Measurements from ENCODE around the gene ETFA. TPM values are rescaled to one million over a fixed set of nuclear protein-coding genes. Genes with fewer than 3 reads are reported as not detected.

The ETFA gene
- total and polyA plus RNA-seq, 2 experiments from 2014 or later = 175 to 185 TPM

- H3K79me2 ChIP-seq = no peaks in the 10 kb centered on the region
- no peaks in the 10 kb centered on the region for H3K9me3 ChIP-seq (ENCODE audit: low read depth)
- H3K9me2 ChIP-seq (replicated peaks; ENCODE audit: insufficient read depth) = no peaks in the 10 kb centered on the region
- TF ChIP-seq EZH2phosphoT487 (IDR thresholded peaks at IDR 0.05; ENCODE audit: low read depth, severe bottlenecking, unreplicated experiment) (no peak), EZH2 (IDR thresholded peaks at IDR 0.05; ENCODE audit: borderline replicate concordance) (no peak), CTCF (IDR thresholded peaks at IDR 0.05; ENCODE audit: poor library complexity) (no peak)
- H3K4me1 ChIP-seq (ENCODE audit: insufficient read depth) = peaks cover 7% of the 10 kb centered on the region
- whole genome bisulfite sequencing (ENCODE audit: low lambda C conversion rate, missing lambda C conversion rate) = 93% methylated on average over 6 of the region's 6 CpGs
- no peaks in the 10 kb centered on the region for H3K27me3 ChIP-seq
- H3K27ac ChIP-seq = no peak overlapping the region
- no peak for DNase-seq (ENCODE audit: low spot score)
- H3K4me2 ChIP-seq = no peak overlapping the region
- H4K20me1 ChIP-seq (ENCODE audit: insufficient read depth, poor library complexity, severe bottlenecking) = no peaks in the 10 kb centered on the region
- H3K4me3 ChIP-seq = no peak overlapping the region
- H2AFZ ChIP-seq = no peak overlapping the region
- no peaks in the 10 kb centered on the region for H3K36me3 ChIP-seq (replicated peaks; ENCODE audit: insufficient read depth, low read depth)
Measured at GRCh38 chr15:76201536-76202255, 109.6 kb downstream of the ETFA start.

GRCh38 chr15:76200641-76201105 lies 110.6 kb downstream of the ETFA start:
- no peak overlapping the region for H3K27ac ChIP-seq
- H3K4me1 ChIP-seq (ENCODE audit: insufficient read depth) = peaks cover 16% of the 10 kb centered on the region
- H3K4me3 ChIP-seq = no peak overlapping the region
- no peak overlapping the region for H3K4me2 ChIP-seq
- no peaks in the 10 kb centered on the region for H3K9me3 ChIP-seq (ENCODE audit: low read depth)
- no peaks in the 10 kb centered on the region for H3K9me2 ChIP-seq (replicated peaks; ENCODE audit: insufficient read depth)
- DNase-seq (ENCODE audit: low spot score) = no peak
- no peaks in the 10 kb centered on the region for H4K20me1 ChIP-seq (ENCODE audit: insufficient read depth, poor library complexity, severe bottlenecking)
- 46% methylated on average over 4 of the region's 5 CpGs for WGBS (ENCODE audit: low lambda C conversion rate, missing lambda C conversion rate)
- H3K27me3 ChIP-seq = no peaks in the 10 kb centered on the region
- TF ChIP-seq EZH2phosphoT487 (IDR thresholded peaks at IDR 0.05; ENCODE audit: low read depth, severe bottlenecking, unreplicated experiment) (no peak), CTCF (IDR thresholded peaks at IDR 0.05; ENCODE audit: poor library complexity) (no peak)
- no peaks in the 10 kb centered on the region for H3K79me2 ChIP-seq
- H3K36me3 ChIP-seq (replicated peaks; ENCODE audit: insufficient read depth, low read depth) = no peaks in the 10 kb centered on the region
- H2AFZ ChIP-seq = no peak overlapping the region

GRCh38 chr15:76200083-76200465 lies 111.2 kb downstream of the ETFA start:
- Histone ChIP-seq H2AFZ (no peak overlapping the region), H3K4me2 (no peak overlapping the region), H3K27me3 (no peaks in the 10 kb centered on the region), H3K27ac (no peak overlapping the region), H3K79me2 (no peaks in the 10 kb centered on the region), H4K20me1 (ENCODE audit: insufficient read depth, poor library complexity, severe bottlenecking) (no peaks in the 10 kb centered on the region), H3K9me2 (replicated peaks; ENCODE audit: insufficient read depth) (no peaks in the 10 kb centered on the region), H3K36me3 (replicated peaks; ENCODE audit: insufficient read depth, low read depth) (no peaks in the 10 kb centered on the region), H3K9me3 (ENCODE audit: low read depth) (no peaks in the 10 kb centered on the region), H3K4me1 (ENCODE audit: insufficient read depth) (peaks cover 16% of the 10 kb centered on the region), H3K4me3 (no peak overlapping the region)
- DNase-seq (ENCODE audit: low spot score) = no peak
- 96% methylated on average over 6 of the region's 6 CpGs for WGBS (ENCODE audit: low lambda C conversion rate, missing lambda C conversion rate)
- TF ChIP-seq CTCF (IDR thresholded peaks at IDR 0.05; ENCODE audit: poor library complexity) (no peak), EZH2phosphoT487 (IDR thresholded peaks at IDR 0.05; ENCODE audit: low read depth, severe bottlenecking, unreplicated experiment) (no peak), EZH2 (IDR thresholded peaks at IDR 0.05; ENCODE audit: borderline replicate concordance) (no peak)

Data from hepatocyte (in vitro differentiated cells).